ENCODE measurements around the gene FAM111A.
"Not testable (repeated sequence)": the region's sequence is repeated elsewhere in the genome, so short reads cannot be mapped to it uniquely, and the experiment has no call there.

FAM111A gene, protein sequence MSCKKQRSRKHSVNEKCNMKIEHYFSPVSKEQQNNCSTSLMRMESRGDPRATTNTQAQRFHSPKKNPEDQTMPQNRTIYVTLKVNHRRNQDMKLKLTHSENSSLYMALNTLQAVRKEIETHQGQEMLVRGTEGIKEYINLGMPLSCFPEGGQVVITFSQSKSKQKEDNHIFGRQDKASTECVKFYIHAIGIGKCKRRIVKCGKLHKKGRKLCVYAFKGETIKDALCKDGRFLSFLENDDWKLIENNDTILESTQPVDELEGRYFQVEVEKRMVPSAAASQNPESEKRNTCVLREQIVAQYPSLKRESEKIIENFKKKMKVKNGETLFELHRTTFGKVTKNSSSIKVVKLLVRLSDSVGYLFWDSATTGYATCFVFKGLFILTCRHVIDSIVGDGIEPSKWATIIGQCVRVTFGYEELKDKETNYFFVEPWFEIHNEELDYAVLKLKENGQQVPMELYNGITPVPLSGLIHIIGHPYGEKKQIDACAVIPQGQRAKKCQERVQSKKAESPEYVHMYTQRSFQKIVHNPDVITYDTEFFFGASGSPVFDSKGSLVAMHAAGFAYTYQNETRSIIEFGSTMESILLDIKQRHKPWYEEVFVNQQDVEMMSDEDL

DNA sequence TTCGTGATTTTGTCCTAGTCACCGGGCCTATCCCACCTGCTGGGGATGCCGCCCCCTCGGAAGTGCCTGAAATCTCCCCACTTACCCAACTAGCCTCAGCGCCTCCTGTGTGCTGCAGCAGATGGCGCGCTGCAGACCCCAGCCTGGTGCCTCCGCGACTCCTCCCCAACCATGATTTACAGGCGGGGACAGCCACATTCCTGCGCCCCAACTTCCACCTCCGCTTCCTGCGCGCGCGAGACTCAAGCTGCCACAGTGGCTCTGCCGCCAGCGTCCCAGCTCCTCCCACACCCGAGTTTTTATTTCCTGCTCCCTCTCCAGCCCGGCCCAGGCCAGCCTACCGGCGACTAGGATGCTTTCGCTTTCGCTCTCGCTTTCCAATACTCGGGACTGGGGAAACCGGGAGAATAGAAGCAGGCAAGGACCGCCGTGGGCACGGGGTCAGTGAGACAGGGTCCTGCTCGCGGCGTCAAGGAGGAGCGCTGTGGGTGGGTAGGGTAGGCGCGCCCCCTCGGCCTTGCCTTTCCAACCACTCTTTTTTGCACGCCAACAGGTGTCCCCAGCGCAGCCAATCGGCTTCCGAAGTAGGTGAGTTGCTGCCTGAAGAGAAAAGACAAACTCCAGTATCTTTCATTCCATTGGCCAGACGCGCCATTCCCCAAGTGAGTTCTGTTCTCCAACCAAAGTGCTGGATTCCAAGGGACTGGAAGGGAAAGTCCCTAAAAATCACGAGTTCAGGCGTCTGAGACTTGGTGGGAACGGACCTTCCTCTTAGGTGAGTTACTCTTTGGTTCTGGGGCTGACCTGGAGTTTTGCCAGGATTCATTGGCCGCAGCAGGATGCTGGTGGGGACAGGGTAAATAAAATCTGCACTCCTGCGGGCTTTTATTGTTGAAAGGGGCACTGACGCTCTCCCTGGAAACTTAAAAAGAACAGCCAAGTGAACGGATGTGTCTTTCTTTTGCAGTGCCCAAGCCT lies at the start of gene FAM111A:
Gene FAM111A (plus strand): TSS at position 327 of the 978 bp plus-strand sequence. CDS start 6,017 bp downstream, outside the sequence.
- DNase-seq (ENCODE audit: low read depth in 2 of 2) = peak; percentile 77 to 80

DNA sequence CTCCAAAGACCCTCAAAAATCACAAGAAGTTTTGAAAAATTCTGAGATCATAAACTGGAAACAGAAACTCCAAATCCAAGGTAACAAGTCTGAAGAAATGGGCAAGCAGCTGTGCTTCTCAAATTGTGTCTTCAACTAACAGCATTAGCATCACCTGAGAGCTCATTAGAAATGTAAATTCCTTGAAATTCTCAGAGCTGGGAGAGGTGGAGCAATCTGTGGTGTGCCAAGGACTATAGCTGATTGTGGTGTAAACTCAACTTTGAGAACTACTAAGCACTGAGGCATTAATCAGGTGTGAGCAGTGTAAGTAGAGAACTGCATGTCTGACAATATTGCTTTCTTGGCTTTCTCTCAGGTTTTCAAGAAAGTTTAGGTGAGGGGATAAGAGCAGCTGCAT lies 49.1 kb upstream of the FAM111A start:
- DNase-seq (ENCODE audit: low read depth in 2 of 2) = not testable (repeated sequence)

DNA sequence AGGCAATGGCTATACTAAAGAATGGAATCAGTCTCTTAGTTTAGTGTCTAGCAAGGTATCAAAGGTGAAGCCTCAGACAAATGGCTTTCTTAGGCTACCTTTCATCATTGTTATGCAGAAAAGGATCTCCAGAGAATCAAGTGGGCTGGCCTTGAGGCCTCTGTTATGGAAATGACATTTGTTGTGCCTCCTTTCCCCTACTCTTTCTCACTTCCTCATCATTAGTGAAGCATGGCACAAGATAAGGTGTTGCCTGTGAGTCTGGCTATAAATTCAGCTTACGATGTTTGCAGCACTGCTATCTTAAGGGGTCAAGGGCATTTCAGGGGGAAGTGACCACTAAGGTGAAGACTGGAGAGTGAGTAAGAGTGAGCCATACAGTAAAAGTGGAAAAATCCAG lies 47.4 kb upstream of the FAM111A start:
- not testable (repeated sequence) for DNase-seq (ENCODE audit: low read depth in 2 of 2)

DNA sequence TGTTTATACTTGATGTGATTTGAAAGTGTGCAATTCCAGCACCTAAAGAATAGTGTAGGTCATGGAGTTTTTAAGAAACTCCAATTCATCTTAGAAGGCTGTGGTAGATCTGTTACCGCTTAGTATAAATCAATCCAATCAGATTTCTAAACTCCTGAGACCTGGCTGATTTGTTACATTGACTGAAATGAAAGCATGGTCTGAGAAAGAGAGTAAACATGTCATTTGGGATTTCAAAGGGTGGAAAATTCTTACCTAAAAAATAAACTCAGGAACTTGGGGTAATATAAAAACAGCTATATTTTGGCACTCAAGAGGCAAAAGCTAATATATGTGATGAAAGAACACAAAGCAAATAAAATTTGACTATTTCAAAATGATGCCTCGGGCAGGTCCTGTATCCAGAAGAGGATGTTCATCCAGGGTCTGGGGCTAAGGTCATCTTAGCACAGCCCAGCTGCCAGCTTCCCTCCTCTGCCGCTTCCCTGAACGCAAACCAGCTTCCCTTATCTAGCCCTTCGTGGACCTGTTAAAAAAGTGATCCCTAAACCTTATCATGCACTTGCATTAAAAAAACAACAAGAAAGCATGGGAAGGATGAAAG lies 46.6 kb upstream of the FAM111A start:
- DNase-seq (ENCODE audit: low read depth in 2 of 2) = not testable (repeated sequence)

DNA sequence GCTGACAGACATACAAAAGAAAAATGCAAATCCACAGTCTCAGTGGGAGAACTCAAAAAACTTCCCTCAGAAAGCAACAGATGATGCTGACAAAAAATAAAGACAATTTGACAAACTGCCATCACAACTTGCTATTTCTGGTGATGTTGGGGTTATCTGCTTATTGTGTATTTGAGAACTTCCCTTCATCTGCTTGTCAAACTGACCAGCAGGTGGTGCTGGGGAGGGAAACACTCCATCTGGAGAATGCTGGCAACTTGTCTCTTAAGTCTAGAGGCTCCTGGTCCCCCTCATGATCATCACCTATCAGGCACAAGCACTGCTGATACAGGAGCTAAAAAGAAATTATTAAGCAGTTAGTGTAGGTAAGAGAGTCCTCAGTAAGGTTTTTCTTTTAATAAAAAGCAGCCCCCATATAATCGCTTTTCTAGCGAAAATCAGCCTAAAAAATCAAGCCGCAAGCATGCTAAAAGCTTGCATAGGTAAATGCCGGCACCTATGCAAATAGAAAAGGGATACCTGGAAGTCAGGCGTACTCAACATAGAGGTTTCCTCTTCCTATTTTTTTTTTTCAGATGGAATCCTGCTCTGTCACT lies 45.4 kb upstream of the FAM111A start:
- DNase-seq (ENCODE audit: low read depth in 2 of 2) = peak in 1 of 2 donors; percentile 30

DNA sequence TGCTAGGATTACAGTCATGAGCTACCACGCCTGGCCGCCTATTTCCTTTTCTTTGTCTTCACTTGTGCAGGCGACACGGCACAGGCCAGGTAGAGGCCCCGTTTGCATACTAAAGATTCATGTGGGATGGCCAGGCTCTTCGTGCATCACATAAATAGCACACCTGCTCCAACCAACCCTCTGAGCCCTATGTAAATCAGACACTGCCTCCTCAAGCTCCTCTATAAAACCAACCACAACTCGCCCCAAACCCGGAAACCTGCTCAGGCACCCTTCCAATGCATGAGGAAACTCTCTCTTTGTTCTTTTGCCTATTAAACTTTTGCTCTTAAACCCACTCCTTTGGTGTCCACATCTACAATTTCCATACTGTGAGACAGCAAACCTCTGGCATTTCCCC lies 44.7 kb upstream of the FAM111A start:
- not testable (repeated sequence) for DNase-seq (ENCODE audit: low read depth in 2 of 2)

DNA sequence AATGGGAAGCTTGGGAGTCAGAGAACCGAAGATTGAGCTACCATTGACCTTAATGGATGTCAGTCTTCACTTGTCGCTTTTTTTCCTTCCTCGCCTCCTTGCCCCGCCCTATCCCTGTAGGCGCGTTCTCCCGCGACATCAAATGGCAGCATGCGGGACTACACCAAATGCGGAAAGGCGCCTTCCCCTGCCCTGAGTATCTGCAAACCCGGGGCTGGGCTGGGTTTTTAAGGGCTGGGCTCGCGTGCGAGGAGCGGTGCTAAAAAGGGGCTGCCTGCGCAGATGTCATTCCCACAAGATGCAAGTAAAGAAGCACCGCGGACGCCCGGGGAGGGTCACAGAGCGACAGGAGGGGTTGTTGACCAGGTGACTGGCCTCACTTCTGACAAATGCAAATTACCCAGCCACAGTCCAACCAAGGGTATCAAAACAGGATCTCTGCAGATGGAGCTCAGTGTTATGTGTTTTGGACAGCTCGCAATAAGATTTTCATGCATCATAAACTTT lies 40.3 kb upstream of the FAM111A start:
- DNase-seq (ENCODE audit: low read depth in 2 of 2) = peak; percentile 42 to 49

DNA sequence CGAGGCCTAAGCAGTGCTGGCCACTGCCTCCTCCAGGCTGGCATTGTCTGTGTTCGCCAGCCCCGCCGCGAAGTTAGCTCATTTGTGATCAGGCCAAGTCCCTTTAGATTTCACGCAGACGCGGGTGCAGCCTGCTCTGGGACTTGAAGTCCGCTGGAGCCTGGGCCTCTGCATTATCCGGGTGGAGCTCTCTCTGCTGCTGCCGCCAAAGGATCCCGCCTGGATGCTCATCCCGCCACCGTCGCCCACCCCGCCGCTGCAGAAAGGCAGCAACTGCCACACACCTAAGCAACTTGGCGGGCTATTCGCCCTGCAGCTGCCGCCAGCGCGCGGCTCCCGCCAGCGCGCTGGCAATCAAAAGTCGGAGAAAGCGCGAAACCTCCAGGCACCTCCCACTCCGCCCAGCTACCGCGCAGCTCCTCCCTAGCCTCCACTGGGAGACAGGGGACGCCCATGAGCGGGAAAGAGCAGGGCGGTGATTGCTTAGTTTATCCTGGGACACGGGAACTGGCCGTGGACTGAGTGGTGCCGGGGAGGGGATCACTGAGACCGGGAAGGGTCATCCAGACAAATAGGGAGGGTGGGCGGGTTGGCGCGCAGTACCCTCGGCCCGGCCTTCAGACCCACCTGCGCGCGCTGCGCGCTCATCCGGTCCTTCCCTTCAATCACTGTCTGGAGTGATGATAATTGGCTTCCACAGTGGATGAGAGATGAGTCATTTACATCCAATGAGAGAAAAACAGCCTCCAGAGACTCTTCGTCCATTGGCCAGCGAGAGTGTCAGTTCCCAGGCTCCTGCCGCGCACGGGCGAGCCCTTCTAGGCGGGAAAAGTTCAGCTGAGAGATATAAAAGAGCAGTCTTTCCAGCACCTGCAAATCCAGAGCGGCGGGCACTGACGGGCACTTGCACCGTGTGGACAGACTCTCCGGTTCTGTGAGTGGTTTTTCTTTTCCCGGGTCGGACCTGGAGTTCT lies 36.0 kb upstream of the FAM111A start, which contains the start of gene FAM111B:
Gene FAM111B (plus strand): TSS at position 875 of the 974 bp plus-strand sequence. CDS start 2,389 bp downstream, outside the sequence.
- peak; percentile 50 to 54 for DNase-seq (ENCODE audit: low read depth in 2 of 2)

DNA sequence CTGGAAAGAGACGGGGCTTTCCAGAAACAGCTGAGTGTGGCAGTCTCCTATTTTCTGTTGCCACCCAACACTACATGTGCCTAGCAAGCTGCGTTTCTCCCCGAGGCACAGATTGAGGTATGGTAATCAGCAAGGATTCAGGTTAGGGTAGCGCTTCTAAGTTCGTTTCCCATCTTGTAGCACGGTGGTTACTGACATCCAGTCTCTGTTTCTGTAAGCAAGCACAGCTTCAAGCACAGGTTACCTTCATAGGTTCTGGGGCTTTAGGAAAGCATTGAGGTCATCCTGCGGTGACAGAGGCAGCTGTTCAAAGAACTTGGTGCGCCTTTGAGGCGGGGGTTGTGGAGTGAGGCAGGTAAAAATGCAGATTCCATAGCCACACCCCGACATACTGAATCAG lies 34.9 kb upstream of the FAM111A start:
- DNase-seq (ENCODE audit: low read depth in 2 of 2) = not testable (repeated sequence)

DNA sequence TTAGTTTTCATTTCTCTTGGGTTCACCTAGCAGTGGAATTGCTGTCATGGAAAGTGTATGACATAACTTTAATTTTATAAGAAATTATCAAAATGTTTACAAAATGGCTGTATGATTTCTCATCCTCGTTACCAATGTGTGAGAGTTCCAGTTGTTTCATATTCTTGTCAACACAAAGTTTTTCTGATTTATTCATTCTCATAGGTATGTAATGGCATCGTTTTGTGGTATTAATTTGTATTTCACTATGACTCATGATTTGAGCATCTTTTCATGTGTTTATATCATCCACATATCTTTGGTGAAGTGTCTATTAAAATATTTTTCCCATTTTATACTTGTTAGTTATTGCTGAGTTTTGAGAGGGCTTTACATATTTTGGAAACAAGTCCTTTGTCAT lies 30.2 kb upstream of the FAM111A start:
- no peak for DNase-seq (ENCODE audit: low read depth in 2 of 2)

DNA sequence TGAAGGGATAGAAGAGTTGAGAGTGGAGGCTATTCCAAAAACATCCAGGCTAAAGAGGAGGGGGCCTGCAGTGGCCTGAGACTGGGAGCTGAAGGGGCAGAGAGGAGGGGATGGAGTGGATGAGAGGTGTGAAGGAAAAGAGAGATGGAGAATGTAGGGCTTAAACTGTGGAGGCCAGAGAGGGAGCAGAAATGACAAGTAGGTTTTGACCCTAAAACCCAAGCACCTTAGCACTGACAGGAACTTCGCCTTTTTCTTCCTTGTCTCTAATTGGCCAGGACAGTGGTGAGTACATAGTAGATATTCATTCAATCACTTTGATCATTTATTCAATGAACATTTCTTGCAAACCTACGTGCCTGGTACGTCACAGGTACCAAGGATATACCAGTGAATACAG lies 28.3 kb upstream of the FAM111A start:
- DNase-seq (ENCODE audit: low read depth in 2 of 2) = no peak

DNA sequence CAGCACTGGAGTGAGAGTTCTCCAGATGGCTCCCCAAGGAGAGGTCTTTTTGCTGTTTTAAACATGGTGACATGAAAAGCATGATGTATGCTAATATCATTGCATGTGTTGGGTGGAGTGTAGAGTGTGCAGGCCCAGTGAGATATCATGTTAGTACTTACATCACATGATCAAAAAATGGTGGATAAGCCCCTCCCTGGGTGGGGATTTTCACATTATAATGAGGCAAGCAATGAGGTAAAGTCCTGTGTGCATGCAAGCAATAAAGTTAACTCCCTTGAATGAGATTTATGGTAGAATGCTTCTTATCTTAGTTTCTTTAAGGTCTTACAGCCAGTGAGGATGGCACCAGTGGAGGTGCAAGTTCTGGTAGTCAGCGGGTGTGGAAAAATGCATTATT lies 27.1 kb upstream of the FAM111A start:
- no peak for DNase-seq (ENCODE audit: low read depth in 2 of 2)

DNA sequence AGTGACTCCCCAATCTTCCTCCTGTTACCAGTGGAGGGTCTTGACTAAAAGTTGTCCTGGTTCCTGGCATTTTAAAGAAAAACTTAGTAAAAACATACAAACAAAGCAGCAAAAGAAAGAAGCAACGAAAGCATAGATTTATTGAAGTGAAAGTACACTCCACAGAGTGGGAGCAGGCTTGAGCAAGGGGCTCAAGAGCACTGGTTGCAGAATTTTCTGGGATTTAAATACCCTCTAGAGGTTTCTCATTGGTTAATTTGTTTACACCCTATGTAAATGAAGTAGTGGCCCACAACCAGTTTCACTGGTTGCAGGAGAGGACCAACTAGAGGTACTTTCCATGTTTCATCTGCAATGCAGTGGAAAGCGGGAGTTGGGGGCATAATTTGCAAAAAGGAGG lies 24.9 kb upstream of the FAM111A start:
- no peak for DNase-seq (ENCODE audit: low read depth in 2 of 2)

DNA sequence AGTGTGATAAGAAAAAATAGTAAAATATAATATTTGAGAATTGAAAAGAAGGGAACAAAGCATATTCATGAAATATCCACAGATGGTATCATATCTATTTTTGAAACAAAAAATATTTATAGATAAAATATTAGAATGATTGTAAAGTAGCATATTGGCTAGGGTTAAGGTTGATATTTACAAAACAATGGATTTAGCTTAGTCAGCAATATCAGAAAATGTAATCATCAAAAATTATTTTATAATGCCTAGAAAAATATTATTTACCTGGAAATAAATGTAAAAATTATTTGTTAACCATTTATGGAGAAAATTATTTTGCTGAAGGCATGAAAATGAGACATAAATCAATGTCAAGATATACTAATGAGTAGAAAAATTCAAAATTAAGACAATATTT lies 22.8 kb upstream of the FAM111A start:
- no peak for DNase-seq (ENCODE audit: low read depth in 2 of 2)

DNA sequence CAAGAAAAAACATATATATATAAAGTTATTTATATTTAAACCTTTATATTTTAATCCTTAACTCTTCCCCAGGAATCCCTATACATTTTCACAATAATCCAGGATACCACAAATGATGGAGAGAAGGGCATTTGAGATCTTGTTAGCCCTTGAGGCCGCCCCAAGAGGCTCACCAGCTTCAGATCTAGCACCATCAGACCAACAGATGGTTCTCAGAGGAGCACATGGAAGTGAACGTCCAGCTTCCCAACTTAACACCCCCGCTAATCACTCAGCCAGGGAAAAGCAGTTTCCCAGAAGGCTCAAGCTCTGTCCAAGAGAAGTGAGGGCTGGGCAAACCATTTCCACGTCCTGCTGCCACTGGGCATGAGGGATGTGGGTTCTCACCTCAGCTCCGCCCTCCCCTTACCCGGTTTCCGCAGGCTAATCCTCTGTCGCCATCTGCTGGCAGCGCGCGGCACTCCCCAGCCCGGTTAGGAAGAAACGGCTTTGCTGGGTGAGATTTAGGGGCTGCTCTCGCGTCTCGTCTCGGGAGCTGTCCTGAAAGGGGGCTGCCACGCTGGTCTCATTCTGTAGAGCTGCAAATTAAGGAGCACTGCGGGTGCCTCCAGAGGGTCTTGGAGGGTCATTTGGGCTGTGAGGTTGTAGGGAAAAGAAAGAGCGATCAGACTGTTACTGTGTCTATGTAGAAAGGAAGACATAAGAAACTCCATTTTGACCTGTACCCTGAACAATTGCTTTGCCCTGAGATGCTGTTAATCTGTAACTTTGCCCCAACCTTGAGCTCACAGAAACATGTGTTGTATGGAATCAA lies 6.8 kb upstream of the FAM111A start:
- DNase-seq (ENCODE audit: low read depth in 2 of 2) = peak; percentile 70 to 74

DNA sequence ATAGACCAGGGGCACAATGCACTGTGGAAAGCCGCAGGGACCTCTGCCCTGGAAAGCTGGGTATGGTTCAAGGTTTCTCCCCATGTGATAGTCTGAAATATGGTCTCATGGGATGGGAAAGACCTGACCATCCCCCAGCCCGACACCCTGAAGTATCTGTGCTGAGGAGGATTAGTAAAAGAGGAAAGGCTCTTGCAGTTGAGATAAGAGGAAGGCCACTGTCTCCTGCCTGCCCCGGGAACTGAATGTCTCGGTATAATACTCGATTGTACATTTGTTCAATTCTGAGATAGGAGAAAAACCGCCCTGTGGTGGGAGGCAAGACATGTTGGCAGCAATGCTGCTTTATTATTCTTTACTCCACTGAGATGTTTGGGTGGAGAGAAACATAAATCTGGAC lies 6.1 kb upstream of the FAM111A start:
- DNase-seq (ENCODE audit: low read depth in 2 of 2) = not testable (repeated sequence)

DNA sequence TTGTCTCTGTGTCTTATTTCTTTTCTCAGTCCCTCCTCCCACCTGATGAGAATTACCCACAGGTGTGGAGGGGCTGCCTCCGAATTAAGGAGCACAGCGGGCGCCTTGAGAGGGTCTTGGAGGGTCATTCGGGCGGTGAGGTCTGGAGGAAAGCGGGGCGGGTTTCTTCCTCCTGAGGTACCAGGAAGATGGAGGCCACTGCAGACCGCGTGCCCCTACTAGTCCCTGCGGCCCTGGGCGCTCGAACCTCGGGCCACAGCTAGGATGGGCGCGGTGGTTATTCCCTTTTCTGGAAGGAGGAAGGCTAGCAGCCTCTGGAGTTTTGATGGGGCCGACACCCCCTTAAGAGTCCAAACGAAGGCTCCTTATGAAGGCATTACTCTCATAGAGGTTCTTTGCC lies 5.5 kb upstream of the FAM111A start:
- DNase-seq (ENCODE audit: low read depth in 2 of 2) = no peak

DNA sequence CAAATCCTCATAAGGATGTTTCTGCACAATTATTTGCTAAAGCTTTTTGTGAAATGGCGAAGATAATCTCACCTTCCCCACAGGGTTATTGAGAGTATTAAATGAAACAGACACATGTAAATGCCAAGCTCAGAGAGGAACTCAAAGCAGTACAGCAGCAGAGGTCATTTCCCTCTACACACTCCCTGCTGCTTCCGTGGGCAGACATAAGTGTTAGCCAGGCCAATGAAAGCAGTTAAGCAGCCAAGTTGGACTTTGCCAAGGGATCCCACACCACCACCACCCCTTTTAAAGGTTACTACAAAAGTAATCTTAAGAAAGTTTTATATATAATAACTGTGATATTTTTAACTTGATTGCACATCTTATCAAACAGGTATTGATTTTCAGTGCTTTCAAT lies 4.0 kb upstream of the FAM111A start:
- DNase-seq (ENCODE audit: low read depth in 2 of 2) = no peak

DNA sequence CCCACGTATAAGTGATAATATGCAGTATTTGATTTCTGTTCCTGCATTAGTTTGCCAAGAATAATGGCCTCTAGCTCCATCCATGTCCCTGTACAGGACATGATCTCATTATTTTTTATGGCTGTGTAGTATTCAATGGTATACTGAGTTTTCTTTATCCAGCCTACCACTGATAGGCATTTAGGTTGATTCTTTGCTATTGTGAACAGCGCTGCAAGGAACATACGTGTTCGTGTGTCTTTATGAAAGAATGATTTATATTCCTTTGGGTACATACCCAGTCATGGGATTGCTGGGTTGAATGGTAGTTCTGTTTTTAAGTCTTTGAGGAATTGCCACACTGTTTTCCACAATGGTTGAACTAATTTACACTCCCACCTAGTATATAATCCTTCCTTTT lies 1.5 kb upstream of the FAM111A start:
- no peak for DNase-seq (ENCODE audit: low read depth in 2 of 2)
